ENCODE measurements around the gene AFG1L.

DNA sequence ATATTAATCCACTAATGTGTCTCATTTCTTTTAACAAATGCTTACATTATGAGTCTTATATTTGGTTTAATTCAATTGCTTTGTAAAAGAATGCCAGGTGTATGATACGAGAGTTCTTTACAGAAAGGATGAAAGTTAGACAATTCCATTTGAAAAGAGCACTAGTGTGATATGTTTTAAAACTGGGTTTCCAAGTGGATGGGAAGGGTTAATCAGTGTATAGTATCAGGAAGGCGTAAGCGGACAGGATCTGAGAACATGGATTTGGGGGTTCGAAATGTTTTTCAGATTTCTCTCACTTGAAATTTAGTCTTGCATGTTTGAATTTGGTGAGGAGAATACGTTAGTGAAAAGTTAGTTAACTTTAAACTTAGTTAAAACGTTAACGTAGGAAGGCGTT lies 268.4 kb downstream of the AFG1L start:
- TF ChIP-seq, protein P1, sequence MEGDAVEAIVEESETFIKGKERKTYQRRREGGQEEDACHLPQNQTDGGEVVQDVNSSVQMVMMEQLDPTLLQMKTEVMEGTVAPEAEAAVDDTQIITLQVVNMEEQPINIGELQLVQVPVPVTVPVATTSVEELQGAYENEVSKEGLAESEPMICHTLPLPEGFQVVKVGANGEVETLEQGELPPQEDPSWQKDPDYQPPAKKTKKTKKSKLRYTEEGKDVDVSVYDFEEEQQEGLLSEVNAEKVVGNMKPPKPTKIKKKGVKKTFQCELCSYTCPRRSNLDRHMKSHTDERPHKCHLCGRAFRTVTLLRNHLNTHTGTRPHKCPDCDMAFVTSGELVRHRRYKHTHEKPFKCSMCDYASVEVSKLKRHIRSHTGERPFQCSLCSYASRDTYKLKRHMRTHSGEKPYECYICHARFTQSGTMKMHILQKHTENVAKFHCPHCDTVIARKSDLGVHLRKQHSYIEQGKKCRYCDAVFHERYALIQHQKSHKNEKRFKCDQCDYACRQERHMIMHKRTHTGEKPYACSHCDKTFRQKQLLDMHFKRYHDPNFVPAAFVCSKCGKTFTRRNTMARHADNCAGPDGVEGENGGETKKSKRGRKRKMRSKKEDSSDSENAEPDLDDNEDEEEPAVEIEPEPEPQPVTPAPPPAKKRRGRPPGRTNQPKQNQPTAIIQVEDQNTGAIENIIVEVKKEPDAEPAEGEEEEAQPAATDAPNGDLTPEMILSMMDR (conservative IDR thresholded peaks at IDR 0.05): no peak
- no peak for TF ChIP-seq ZFX (IDR thresholded peaks at IDR 0.05)

Data from C4-2B (cell line).